ENCODE measurements around the gene PISD.

PISD gene

GRCh38 chr22:31628362-31628761, 33.7 kb downstream of the PISD start:
- Histone ChIP-seq H2AFZ (ENCODE audit: low read length) (no peak overlapping the region), H3K9me3 (ENCODE audit: low read length) (no peaks in the 10 kb centered on the region), H3K9ac (ENCODE audit: low read length) (no peak overlapping the region), H4K20me1 (ENCODE audit: insufficient read depth, low read length) (no peaks in the 10 kb centered on the region), H3K4me1 (ENCODE audit: insufficient read depth, low read length, severe bottlenecking) (peaks cover 47% of the 10 kb centered on the region), H3K4me3 (ENCODE audit: low read depth, low read length, poor library complexity, severe bottlenecking) (no peak overlapping the region), H3K27ac (ENCODE audit: low read depth, low read length, poor library complexity, severe bottlenecking) (no peak overlapping the region), H3K36me3 (ENCODE audit: insufficient read depth, low read length) (peaks cover 20% of the 10 kb centered on the region; the same call in 1 of the 2 replicates), H3K4me2 (ENCODE audit: low read length) (no peak overlapping the region), H3K79me2 (ENCODE audit: insufficient read depth, low read length) (no peaks in the 10 kb centered on the region), H3K27me3 (ENCODE audit: insufficient read depth, low read length) (no peaks in the 10 kb centered on the region), H3K9me2 (ENCODE audit: low read depth, low read length) (no peaks in the 10 kb centered on the region), H3F3A (ENCODE audit: insufficient read depth, low read length) (0 out of 2 replicates have a peak, but pooled peaks cover 7% of the 10 kb centered on the region)
- TF ChIP-seq CTCF (IDR thresholded peaks at IDR 0.05; ENCODE audit: low read length) (no peak), EZH2 (IDR thresholded peaks at IDR 0.05; ENCODE audit: borderline replicate concordance, low read length) (no peak)

GRCh38 chr22:31627223-31627731, 34.7 kb downstream of the PISD start:
- H3K9me3 ChIP-seq (ENCODE audit: low read length) = no peaks in the 10 kb centered on the region
- H3K4me3 ChIP-seq (ENCODE audit: low read depth, low read length, poor library complexity, severe bottlenecking) = no peak overlapping the region
- H3K9ac ChIP-seq (ENCODE audit: low read length) = peak overlapping the region; percentile 17; the same call in 1 of the 2 replicates
- H2AFZ ChIP-seq (ENCODE audit: low read length) = no peak overlapping the region
- TF ChIP-seq CTCF (IDR thresholded peaks at IDR 0.05; ENCODE audit: low read length) = no peak
- TF ChIP-seq EZH2 (IDR thresholded peaks at IDR 0.05; ENCODE audit: borderline replicate concordance, low read length) = no peak
- no peaks in the 10 kb centered on the region for H4K20me1 ChIP-seq (ENCODE audit: insufficient read depth, low read length)
- 0 out of 2 replicates have a peak, but pooled peaks cover 7% of the 10 kb centered on the region for H3F3A ChIP-seq (ENCODE audit: insufficient read depth, low read length)
- H3K27me3 ChIP-seq (ENCODE audit: insufficient read depth, low read length) = no peaks in the 10 kb centered on the region
- H3K9me2 ChIP-seq (ENCODE audit: low read depth, low read length) = no peaks in the 10 kb centered on the region
- H3K27ac ChIP-seq (ENCODE audit: low read depth, low read length, poor library complexity, severe bottlenecking) = peak overlapping the region; percentile 63
- H3K4me2 ChIP-seq (ENCODE audit: low read length) = peak overlapping the region; percentile 41; the same call in 1 of the 2 replicates
- H3K4me1 ChIP-seq (ENCODE audit: insufficient read depth, low read length, severe bottlenecking) = peaks cover 39% of the 10 kb centered on the region
- H3K79me2 ChIP-seq (ENCODE audit: insufficient read depth, low read length) = no peaks in the 10 kb centered on the region
- peaks cover 26% of the 10 kb centered on the region; the same call in 1 of the 2 replicates for H3K36me3 ChIP-seq (ENCODE audit: insufficient read depth, low read length)

GRCh38 chr22:31626427-31627150, 35.4 kb downstream of the PISD start:
- 0 out of 2 replicates have a peak, but pooled peaks cover 2% of the 10 kb centered on the region for H3F3A ChIP-seq (ENCODE audit: insufficient read depth, low read length)
- H2AFZ ChIP-seq (ENCODE audit: low read length) = no peak overlapping the region
- no peaks in the 10 kb centered on the region for H3K79me2 ChIP-seq (ENCODE audit: insufficient read depth, low read length)
- H3K9ac ChIP-seq (ENCODE audit: low read length) = peak overlapping the region; percentile 17; the same call in 1 of the 2 replicates
- TF ChIP-seq EZH2 (IDR thresholded peaks at IDR 0.05; ENCODE audit: borderline replicate concordance, low read length) = no peak
- TF ChIP-seq CTCF (IDR thresholded peaks at IDR 0.05; ENCODE audit: low read length) = no peak
- no peaks in the 10 kb centered on the region for H4K20me1 ChIP-seq (ENCODE audit: insufficient read depth, low read length)
- peak overlapping the region; percentile 63 for H3K27ac ChIP-seq (ENCODE audit: low read depth, low read length, poor library complexity, severe bottlenecking)
- no peak overlapping the region for H3K4me3 ChIP-seq (ENCODE audit: low read depth, low read length, poor library complexity, severe bottlenecking)
- no peaks in the 10 kb centered on the region for H3K9me2 ChIP-seq (ENCODE audit: low read depth, low read length)
- H3K4me1 ChIP-seq (ENCODE audit: insufficient read depth, low read length, severe bottlenecking) = peaks cover 36% of the 10 kb centered on the region
- peaks cover 32% of the 10 kb centered on the region; the same call in 1 of the 2 replicates for H3K36me3 ChIP-seq (ENCODE audit: insufficient read depth, low read length)
- H3K4me2 ChIP-seq (ENCODE audit: low read length) = peak overlapping the region; percentile 41; the same call in 1 of the 2 replicates
- H3K27me3 ChIP-seq (ENCODE audit: insufficient read depth, low read length) = no peaks in the 10 kb centered on the region
- H3K9me3 ChIP-seq (ENCODE audit: low read length) = no peaks in the 10 kb centered on the region
